Right ventricle myocardium inferior (tissue), 1 donor: ENCODE data around the gene SELENOO. TPM values are rescaled to one million over a fixed set of nuclear protein-coding genes. Genes with fewer than 3 reads are reported as not detected.

ENCODE experiments used
- ATAC-seq: fragments of 200-7000 bp; cut with Tn5 transposase; one replicate; pipeline ENCODE4 v1.9.1; 2020; ENCODE audit warnings: mild to moderate bottlenecking, moderate library complexity
- DNase-seq: peaks from one replicate; pipeline ENCODE4 v3.0.0; 2021; ENCODE audit errors: missing footprints
- intact Hi-C: fragments of 100-400 bp; cut with DNase I; formaldehyde crosslinking; loops from one replicate; pipeline ENCODE4 v1.11.0; 2022
- total RNA-seq: library from RNA; stranded (reverse); fragmentation: NEBNext Ultra II Directional; extraction: Animal tissue kit (Norgen Biotek cat#: 25700); gene quantifications from one replicate; pipeline ENCODE4 v1.2.1, GENCODE V29; 2021
- donor health status: DM: no; HTN: yes; CAD: no; lungs with severe emphysema.

SELENOO gene
- total RNA-seq, 1 donor from 2014 or later: 15.5 TPM

- ATAC-seq: no peak
- peak; percentile 73 for DNase-seq
- intact Hi-C loops: no loop called here
These were observed 30.1 kb upstream of the SELENOO start, which contains the start of gene PANX2 for GRCh38 chr22:50170453-50171318. PANX2 (plus strand) TSS chr22:50170731; CDS start chr22:50170731, 0 bp downstream.

GRCh38 chr22:50171319-50171964 is 29.4 kb upstream of the SELENOO start:
- DNase-seq (no peak), ATAC-seq (peak; percentile 17)
- intact Hi-C loops: no loop called here

- ATAC-seq (peak; percentile 9), DNase-seq (no peak)
These were observed 28.8 kb upstream of the SELENOO start for GRCh38 chr22:50171965-50172421.

GRCh38 chr22:50173311-50173982 is 27.4 kb upstream of the SELENOO start:
- intact Hi-C loops: no loop called here
- DNase-seq (peak; percentile 82), ATAC-seq (no peak)

More at GRCh38 chr22:50171965-50172421, 28.8 kb upstream of the SELENOO start:
- intact Hi-C loops: no loop called here

- DNase-seq (no peak), ATAC-seq (no peak)
- intact Hi-C loops: no loop called here
These were observed 26.8 kb upstream of the SELENOO start for GRCh38 chr22:50173983-50174355.

GRCh38 chr22:50174382-50175190 is 26.2 kb upstream of the SELENOO start:
- intact Hi-C loops: no loop called here
- ATAC-seq (peak; percentile 43), DNase-seq (peak; percentile 67)

GRCh38 chr22:50175191-50175461 is 25.7 kb upstream of the SELENOO start:
- DNase-seq (peak; percentile 31), ATAC-seq (no peak)
- intact Hi-C loops: no loop called here

GRCh38 chr22:50175921-50176849 is 24.6 kb upstream of the SELENOO start:
- ATAC-seq (no peak), DNase-seq (peak; percentile 49)
- intact Hi-C loops: no loop called here

GRCh38 chr22:50176850-50177536 is 23.8 kb upstream of the SELENOO start:
- no peak for ATAC-seq
- DNase-seq: no peak
- intact Hi-C loops: no loop called here

GRCh38 chr22:50177537-50178470 is 23.0 kb upstream of the SELENOO start:
- DNase-seq (peak; percentile 27), ATAC-seq (no peak)
- intact Hi-C loops: no loop called here

GRCh38 chr22:50178471-50178864 is 22.3 kb upstream of the SELENOO start:
- intact Hi-C loops: no loop called here
- ATAC-seq (no peak), DNase-seq (no peak)

- ATAC-seq (no peak), DNase-seq (peak; percentile 52)
- intact Hi-C loops: no loop called here
These were observed 21.6 kb upstream of the SELENOO start for GRCh38 chr22:50178871-50179869.

GRCh38 chr22:50179937-50180726 is 20.7 kb upstream of the SELENOO start:
- ATAC-seq (no peak), DNase-seq (peak; percentile 66)
- intact Hi-C loops: no loop called here

GRCh38 chr22:50180727-50181521 is 19.9 kb upstream of the SELENOO start:
- no peak for ATAC-seq
- peak; percentile 65 for DNase-seq
- intact Hi-C loops: no loop called here
